Measurements from ENCODE around the gene CHTOP.
"Not testable (repeated sequence)": the region's sequence is repeated elsewhere in the genome, so short reads cannot be mapped to it uniquely, and the experiment has no call there.

CHTOP gene, protein sequence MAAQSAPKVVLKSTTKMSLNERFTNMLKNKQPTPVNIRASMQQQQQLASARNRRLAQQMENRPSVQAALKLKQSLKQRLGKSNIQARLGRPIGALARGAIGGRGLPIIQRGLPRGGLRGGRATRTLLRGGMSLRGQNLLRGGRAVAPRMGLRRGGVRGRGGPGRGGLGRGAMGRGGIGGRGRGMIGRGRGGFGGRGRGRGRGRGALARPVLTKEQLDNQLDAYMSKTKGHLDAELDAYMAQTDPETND

GRCh38 chr1:153633754-153634665 is at the start of gene CHTOP:
Gene CHTOP, plus strand, starts transcription at chr1:153634066. Its CDS starts 2,523 bp downstream, at chr1:153636589.
- DNase-seq (ENCODE audit: low read depth), result peak; percentile 92

DNA sequence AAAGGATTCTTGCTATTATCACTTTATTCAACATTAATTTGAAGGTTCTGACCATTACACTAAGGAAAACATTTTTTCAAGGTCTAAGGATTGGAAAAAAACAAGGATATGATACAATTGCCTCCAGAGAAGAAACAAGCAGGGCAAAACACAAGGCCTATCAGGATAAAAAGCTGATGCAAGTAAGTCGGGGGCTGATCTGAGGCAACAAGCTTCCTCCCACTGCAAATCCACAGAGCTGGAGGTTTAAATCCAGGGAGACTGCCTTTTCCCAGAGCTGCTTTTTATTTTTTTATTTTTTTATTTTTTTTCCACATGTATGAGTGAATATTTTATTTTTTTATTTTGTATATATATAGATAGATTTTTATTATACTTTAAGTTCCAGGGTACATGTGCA is 48.9 kb upstream of the CHTOP start:
- no peak for DNase-seq (ENCODE audit: low read depth)

DNA sequence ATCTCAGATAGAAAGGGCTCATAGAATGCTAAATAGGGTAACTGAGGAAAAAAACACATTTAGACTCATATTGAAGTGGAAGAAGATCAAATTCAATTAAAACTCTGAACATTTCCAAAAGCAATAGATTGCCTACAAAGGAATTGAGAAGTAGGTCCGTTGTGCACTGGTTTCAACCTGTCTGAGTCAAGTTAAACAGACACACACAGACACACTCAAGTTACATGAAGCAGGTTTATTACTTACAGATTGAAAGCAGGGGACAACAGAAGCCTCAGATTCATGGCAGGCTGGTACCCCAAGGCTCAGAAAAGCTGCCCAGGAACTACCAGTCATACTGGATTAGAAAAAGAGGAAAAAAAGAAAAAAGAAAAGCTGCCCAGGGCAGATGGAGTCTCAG is 47.5 kb upstream of the CHTOP start:
- DNase-seq (ENCODE audit: low read depth), result no peak

DNA sequence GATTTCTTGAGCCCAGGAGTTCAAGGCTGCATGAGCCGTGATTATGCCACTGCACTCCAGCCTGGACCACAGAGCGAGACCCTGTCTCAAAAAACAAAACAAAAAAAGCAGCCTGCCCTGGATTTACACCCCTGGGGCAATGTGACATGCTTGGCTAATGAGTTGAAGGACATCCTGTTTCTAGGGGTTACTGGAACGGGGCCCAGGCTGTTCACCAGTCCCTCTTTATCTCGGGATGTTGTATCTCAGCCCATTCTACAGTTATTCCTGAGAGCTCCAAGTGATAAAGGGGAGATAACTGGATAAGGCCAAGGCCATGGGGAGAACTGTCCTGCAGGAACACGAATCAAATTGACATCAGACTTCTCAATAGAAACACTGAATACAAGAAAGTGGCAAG is 46.6 kb upstream of the CHTOP start:
- no peak for DNase-seq (ENCODE audit: low read depth)

GRCh38 chr1:153588033-153588432 is 45.8 kb upstream of the CHTOP start:
- not testable (repeated sequence) for DNase-seq (ENCODE audit: low read depth)

DNA sequence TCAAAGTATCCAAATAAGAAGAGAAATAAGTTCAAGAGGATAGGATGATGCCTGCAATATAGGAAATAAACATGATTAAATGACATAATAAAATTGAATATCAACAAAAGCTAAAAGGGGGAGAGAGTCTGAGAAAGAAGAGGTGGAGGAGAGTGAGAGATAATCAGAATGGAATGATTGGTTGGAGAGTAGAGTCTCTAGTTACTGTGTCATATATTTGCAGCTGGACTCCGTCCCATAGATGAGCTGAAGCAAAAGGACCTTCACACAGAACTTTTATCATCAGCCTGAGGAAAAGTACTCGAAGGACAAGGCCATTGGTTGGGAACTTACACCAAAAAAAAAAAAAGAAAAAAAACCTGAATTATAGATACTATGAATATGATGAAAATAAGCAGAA is 45.4 kb upstream of the CHTOP start:
- DNase-seq (ENCODE audit: low read depth), result no peak

DNA sequence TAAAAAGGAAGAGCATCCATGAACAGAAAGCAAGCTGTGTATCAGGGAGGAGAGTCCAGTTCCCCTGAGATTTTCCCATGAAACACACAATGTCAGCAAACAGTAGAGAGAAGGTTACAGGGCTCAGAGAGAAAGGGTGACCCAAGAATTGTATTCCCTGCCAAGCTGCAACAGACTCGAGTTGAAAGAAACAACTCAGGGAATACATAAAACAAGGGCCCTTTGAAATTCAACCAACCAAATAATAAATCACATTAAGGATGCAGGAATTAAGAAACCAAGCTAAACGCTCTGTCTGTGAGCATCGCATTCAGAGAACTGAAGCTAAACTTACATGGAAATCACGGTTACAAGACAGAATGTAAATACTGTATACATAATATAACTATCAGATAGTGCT is 41.1 kb upstream of the CHTOP start:
- no peak for DNase-seq (ENCODE audit: low read depth)

GRCh38 chr1:153597206-153597605 is 36.7 kb upstream of the CHTOP start:
- DNase-seq (ENCODE audit: low read depth), result no peak

- no peak for DNase-seq (ENCODE audit: low read depth)
Measured at GRCh38 chr1:153598309-153599172, 35.3 kb upstream of the CHTOP start.

DNA sequence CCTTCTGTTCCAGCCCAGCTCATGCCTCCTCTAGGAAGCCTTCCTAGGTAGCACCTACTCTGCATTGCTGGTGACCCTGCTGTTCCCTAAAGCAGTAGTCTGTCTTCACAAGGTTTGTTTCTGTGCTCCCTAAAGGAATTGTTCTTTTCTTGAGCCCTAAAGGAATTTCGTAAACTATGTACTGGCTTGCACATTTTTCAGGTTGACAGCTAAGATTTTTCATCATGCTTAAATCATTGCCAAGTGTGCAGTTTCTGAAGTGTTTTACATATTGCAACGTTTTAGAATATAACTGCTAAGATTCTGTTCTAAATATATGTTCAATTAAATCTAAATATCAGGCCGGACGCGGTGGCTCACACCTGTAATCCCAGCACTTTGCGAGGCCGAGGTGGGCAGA is 34.0 kb upstream of the CHTOP start:
- no peak for DNase-seq (ENCODE audit: low read depth)

DNA sequence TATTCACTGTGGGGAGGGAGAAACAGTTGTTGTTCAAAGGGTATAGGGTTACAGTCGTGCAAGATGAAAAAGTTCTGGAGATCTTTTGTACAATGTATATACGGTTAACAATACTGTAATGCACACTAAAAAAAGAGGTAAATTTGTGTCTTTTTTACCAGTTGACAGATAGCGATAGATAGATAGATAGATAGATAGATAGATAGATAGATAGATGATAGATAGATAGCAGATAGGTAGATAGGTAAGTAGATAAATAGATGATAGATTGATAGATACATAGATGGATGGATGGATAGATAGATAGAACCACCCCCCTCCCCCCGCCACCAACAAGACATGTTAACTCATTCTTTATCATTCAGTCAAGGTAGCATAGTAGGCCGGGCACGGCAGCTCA is 31.1 kb upstream of the CHTOP start:
- no peak for DNase-seq (ENCODE audit: low read depth)

- no peak for DNase-seq (ENCODE audit: low read depth)
Measured at GRCh38 chr1:153606194-153606593, 27.7 kb upstream of the CHTOP start.

DNA sequence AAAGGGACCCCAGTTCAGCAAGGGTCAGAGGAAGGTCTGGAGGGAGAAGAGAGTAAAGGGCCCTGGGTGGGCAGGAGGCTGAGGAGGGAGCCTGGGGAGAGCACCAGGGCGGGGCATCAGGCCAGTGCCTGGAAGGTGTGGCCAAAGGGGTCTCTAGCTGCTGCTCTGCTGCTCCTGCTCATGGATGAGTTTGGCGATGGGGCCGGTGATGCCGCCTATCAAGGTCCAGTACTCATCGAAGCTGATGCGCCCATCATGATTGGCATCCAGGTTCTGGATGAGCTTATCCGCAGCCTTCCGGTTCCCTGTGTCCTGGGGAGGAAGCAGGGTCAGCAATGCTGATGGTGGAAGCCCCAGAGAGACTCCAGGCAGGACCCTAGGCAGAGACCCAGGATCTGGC is 26.5 kb upstream of the CHTOP start:
- no peak for DNase-seq (ENCODE audit: low read depth)

DNA sequence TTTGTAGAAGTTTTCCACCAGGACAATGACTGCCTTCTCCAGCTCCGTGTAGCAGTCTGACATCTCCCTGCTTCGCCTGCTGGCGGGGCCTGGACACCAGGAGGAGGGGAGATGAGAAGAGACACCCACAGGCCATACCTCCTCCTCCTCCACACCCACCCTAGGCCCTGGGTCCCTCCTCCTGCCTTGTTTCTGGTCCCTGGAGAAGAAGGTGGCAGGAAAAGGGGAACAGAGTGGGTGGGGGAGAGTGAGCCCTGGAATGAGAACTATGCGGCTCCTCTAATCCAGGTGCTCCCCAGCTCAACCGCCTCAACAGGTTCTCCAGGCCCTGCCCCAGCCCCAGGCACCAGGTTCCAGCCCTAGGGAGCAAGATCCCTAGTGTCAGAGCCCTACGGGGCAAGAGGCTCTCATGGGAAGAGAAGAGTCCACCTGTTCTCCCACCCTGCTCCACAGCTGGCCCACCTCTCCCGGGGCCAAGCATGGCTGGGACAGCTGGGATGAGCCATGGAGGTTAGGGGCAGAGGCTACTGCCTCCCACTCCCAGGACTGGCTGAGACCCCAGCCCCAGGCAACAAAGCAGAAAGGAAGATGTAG is 25.7 kb upstream of the CHTOP start:
- no peak for DNase-seq (ENCODE audit: low read depth)

GRCh38 chr1:153608742-153609584 is 24.9 kb upstream of the CHTOP start:
- DNase-seq (ENCODE audit: low read depth), result no peak

DNA sequence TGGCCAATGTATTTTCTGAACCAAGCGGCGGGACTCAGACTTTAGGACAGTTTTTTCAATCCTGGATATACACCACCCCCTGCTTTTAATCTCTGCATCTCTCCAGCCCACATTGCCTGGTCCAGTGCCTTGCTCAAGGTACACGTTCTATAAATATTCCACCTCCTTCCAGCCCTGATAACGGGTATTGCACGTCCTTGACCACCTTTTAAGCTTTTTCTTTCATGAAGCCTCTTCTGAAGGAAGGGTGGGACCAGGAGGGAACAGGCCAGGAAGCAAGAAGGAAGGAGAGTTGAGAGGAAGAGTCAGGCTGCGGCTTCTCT is 24.3 kb upstream of the CHTOP start:
- DNase-seq (ENCODE audit: low read depth), result no peak

- DNase-seq (ENCODE audit: low read depth), result no peak
Measured at GRCh38 chr1:153610334-153610733, 23.5 kb upstream of the CHTOP start.

GRCh38 chr1:153610811-153611301 is 23.0 kb upstream of the CHTOP start:
- DNase-seq (ENCODE audit: low read depth), result no peak

- DNase-seq (ENCODE audit: low read depth), result no peak
Measured at GRCh38 chr1:153611356-153611755, 22.5 kb upstream of the CHTOP start.

DNA sequence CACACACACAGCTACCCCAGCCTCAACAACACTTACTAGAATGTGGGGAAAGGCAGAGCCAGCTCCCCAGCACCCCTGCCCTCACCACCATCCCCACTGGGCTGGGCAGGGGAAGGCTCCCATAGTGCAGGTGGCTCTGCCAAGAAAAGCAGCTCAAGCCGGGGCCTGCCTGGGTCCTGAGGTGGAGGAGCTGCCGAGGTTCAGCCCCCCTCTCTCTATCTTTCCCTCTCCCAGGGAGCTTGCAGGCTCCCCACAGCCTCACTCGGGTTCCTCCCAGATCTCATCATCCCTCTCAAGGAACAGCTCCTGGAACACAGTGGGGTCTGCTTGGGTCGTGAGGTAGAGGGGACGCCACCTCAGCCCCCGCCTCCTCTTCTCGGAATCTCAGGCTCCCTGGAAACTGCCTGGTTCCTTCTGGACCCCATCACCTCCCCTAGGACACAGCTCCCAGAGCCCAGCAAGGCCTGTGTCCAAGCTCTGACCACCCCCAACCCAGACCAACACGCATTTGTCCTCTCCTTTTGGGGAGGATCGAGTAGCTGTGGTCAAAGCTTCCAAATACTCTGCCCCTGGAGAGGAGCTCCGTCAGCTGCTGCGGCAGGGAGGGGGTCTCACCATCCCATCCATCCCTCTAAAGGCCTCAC is 21.6 kb upstream of the CHTOP start:
- no peak for DNase-seq (ENCODE audit: low read depth)
